CD4-positive, alpha-beta T cell treated with Interleukin-6 at 100 ng/mL for 8 hours (primary cell): ENCODE measurements around the gene KCTD7.
"Not testable (repeated sequence)": the region's sequence is repeated elsewhere in the genome, so short reads cannot be mapped to it uniquely, and the experiment has no call there.

Source experiments
- DNase-seq: peaks from one replicate; pipeline ENCODE4 v3.0.0-alpha.2; 2020; ENCODE audit warnings: mixed read lengths, low spot score

The KCTD7 gene

GRCh38 chr7:66617295-66617694 lies 11.4 kb upstream of the KCTD7 start:
- no peak for DNase-seq

GRCh38 chr7:66619341-66619948 lies 9.2 kb upstream of the KCTD7 start:
- not testable (repeated sequence) for DNase-seq

DNA sequence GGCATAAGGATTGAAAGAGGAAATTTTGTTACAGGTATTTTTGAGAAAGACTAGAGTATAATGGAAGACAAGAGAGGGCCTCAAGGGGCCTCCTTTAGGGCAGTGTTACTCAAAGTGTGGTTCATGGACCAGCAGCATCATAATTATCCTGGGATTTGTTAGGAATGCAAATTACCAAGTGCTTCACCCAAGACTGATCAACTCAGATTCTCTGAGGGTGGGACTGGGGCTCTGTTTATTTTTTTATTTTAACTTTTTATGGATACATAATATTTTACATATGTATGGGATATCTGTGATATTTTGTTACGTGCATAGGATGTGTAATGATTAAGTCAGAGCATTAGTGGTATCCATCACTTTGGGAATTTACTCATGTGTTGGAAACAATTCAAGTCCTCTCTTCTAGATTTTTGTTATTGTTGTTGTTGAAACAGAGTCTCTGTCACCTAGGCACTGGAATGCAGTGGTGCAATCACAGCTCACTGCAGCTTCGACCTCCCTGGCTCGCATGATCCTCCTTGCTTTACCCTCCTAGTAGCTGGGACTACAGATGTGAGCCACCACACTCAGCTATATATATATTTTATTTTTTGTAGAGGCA lies 2.2 kb upstream of the KCTD7 start:
- no peak for DNase-seq

GRCh38 chr7:66627151-66627681 lies 1.5 kb upstream of the KCTD7 start:
- DNase-seq: no peak

DNA sequence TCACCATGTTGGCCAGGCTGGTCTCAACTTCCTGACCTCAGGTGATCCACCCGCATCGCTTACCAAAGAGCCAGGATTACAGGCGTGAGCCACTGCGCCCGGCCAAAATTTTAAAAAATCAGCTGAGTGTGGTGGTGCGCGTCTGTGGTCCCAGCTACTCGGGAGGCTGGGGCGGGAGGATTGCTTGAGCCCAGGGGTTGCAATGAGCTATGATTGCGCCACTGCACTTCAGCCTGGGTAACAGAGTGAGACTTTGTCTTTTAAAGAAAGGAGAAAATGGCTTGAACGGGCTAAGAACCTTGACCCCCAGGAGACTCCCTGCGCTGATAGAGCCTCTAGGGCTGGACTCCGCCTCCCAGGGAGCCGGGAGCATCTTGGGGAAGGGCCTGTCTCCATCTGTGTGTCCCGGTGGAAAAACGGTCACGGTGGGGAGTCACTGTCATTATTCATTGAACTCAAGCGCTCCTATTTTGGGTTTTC lies 760 bp upstream of the KCTD7 start:
- no peak for DNase-seq

DNA sequence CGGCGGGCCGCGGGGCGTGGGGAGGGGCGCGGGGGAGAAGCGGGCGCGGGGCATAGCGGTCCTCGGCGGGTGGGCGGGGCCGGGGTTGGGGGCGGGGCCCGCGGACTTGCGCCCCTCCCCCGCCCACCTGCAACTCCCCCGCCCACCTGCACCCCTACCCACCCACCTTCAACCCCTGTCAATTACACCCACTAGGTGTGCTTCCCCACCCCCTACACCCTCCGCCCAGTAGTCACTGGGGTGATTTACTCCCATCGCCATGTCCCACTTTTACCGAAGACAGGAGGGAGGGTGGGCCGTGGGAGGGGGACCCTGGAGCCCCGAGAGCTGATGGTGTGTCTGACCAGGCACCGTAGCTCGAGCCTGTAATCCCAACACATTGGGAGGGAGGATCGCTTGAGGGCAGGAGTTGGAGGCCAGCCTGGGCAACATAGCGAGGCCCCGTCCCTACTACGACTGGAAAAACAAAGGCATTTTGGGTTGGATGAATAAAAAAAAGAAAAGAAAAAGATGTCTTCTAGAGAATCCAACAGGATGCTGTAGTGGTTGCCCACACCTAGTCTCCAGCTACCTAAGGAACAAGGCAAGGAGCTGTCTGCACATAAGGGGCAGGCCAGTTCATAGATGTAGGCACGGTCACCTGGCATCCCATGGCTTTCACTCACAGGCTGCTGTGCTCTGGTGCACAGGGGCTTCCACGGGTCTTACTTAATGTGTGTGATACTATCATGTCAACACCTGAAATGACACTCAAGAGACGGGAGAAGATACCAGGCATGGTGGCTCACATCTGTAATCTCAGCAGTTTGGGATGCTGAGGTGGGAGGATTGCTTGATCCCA lies 761 bp downstream of the KCTD7 start:
- no peak for DNase-seq

GRCh38 chr7:66630531-66630930 lies 1.9 kb downstream of the KCTD7 start:
- no peak for DNase-seq

DNA sequence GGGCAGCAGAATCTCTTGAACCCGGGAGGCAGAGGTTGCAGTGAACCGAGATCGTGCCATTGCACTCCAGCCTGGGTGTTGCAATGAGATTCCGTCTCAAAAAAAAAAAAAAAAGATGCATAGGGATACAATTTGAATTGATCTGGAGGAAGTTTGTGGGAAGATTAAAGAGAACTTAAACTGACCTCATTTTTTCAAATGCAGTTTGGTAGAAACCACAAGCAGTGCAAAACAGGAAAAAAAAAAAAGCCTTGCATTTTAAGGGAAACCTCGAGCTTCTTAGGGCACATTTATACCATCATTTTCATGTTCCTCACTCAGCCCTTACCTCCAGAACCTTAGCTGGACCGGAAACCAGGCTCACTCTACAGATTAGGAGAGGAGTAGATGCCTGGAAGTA lies 2.8 kb downstream of the KCTD7 start:
- peak; percentile 33 for DNase-seq

- no peak for DNase-seq
Observed at GRCh38 chr7:66634816-66635215, 6.1 kb downstream of the KCTD7 start.

GRCh38 chr7:66635322-66635981 lies 6.8 kb downstream of the KCTD7 start:
- not testable (repeated sequence) for DNase-seq

- not testable (repeated sequence) for DNase-seq
Observed at GRCh38 chr7:66635982-66636546, 7.4 kb downstream of the KCTD7 start.

- DNase-seq: no peak
Observed at GRCh38 chr7:66638309-66639099, 9.8 kb downstream of the KCTD7 start.

DNA sequence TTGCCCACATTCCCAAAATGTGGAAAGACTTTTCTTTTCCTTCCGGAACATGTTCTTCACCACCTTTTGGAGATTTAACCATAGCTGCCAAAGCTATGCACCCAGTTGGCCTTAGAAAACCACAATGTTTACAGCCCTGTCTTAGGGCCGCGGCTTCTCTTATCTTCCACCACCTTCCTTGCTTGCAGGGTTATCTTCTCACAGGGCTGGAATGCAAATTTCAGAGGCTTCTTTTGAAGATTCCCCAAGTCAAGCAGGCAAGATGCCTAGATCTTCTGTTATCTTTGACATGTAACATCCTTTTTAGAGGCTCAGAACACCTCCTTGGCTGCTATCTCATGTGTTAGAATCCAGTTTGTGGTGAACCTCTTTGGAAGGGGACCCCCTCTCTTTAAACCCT lies 11.1 kb downstream of the KCTD7 start:
- no peak for DNase-seq

DNA sequence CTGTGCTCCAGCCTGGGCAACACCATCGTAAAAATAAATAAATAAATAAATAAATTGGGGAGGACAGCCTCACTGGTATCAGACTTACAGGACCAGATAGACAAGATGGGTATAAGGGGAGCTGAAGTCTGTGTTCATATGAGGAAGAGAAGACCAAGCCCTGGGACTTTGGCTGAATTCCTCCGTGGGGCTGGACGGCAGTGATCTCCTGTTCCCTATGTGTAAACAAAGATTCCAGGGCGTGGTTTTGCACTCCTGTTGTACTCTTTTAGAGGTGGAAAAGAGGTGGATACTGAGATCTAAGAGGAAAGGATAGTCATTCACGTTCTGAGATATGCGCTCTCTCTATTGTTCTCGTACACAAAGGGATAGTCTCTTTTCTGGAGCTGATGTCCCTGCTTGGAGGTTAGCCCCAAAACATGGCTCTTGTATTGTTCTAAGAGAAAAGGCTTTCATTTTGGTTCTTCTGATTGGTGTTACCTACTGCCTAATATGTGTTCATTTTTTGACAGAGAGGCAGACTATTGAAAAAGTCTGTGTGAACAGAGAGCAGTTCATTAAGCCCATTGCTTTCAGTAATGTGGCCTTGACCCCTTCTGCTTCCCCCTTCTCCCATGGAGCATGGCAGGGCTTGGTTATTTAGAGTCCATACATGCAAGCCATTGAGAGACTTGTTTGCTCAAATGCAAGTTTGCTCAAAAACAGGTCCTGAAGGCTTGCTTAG lies 12.3 kb downstream of the KCTD7 start:
- DNase-seq: no peak

DNA sequence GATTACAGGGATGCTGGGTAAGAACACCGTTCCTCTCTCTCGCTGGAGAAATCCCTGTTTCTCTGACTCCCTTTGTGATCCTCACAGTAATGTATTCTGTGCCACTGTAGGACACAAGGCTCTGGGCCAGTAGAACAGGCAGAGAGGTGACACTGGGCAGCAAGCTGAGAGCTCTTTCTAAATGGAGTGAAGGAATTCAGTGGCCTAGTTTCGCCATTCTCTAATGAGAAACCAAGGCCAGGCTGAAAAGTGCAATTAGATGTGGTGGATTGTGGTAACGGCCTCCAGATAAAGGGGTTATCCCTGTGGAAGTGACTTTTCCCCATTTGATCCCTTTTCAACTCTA lies 12.8 kb downstream of the KCTD7 start:
- no peak for DNase-seq

- no peak for DNase-seq
Observed at GRCh38 chr7:66642186-66642585, 13.5 kb downstream of the KCTD7 start.

GRCh38 chr7:66642932-66643331 lies 14.3 kb downstream of the KCTD7 start:
- DNase-seq: no peak

DNA sequence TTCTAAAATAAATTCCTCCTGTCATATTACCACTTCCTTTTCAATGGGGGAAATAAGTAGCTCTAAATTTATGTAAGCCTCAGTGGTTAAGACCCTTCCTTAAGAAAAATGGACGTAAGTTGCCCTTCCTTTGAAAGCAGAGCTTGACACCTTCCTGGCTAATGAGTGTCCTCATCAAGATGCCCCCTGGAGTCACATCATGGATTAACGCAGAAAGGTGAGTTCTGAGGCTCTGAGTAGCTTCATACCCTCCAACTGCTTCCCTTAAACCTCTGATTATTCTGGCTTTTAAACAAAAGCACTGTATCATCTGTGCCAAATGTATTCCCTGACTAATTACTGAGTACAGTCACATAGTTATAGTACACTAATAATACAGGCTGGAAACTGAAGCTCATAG lies 14.7 kb downstream of the KCTD7 start:
- no peak for DNase-seq

DNA sequence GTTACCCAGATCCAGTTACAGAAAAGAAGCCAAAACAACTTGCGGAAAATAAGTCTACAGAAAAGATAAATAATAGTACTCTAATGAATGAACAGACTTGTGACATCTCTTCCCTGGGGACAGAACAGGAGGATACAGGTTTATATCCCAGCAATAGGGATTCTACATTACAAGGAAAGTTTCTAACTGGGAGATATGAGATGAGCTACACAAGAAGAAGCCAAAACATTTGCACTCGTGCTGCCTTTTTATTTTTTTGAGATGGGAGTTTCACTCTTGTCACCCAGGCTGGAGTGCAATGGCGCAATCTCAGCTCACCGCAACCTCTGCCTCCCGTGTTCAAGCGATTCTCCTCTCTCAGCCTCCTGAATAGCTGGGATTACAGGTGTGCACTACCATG lies 22.3 kb downstream of the KCTD7 start:
- not testable (repeated sequence) for DNase-seq

DNA sequence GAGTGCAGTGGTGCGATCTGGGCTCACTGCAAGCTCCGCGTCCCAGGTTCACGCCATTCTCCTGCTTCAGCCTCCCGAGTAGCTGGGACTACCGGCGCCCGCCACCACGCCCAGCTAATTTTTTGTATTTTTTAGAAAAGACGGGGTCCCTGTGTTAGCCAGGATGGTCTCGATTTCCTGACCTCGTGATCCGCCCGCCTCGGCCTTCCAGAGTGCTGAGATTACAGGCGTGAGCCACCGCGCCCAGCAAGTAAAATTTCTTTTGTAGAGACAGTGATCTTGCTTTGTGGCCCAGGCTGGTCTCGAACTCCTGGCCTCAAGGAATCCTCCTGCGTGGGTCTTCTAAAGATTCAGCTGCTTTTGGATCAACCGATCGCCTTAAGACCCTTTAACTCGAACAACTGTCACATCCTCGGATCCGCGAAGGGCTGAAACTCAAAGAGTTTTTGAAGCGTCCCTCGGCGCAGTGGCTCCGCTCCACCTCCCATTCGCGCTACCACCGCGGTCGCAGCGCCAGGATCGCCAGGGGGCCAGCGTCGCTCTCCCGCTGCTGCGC lies 25.1 kb downstream of the KCTD7 start:
- not testable (repeated sequence) for DNase-seq
